ENCODE results near the gene DUSP8. TPM values are rescaled to one million over a fixed set of nuclear protein-coding genes. Genes with fewer than 3 reads are reported as not detected.

The DUSP8 gene
- total and polyA plus RNA-seq, 2 donors (not counting 1 experiment from before 2014, with no cell fraction given) = 4.3 to 7.2 TPM

DNA sequence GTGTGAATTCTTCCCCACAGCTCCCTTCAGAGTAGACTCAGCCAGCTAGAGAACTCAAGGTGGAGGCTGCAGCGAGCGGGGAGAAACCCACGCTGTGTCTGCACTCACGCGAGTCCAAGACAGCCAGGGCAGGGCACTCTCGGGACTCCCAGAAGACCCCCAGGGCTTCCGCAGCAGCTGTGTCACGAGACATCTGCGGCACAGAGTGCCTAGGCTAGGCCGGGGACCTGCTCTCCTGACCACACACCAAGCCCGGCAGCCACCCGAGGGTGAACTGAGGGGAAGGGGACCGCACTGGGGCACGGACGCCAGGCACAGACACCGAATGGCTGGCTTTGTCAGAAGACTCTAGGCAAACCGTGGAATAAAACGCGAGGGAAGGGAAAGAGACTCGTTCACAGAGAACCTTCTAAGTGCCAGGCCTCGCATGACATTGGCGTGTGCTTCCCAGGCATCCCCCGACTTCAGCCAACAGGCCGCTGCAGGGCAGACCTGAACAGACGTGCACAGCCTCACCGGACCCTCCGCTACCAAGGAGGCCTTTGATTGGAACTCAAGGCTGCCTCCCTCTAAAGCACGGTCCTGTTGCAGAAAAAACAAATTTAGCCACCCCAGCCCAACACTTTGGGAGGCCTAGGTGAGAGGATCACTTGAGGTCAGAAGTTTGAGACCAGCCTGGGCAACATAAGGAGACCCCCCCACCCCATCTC is 67.3 kb downstream of the DUSP8 start:
- H3K27me3 Mint-ChIP-seq = no peaks in the 10 kb centered on the region
- intact Hi-C loops (cut with micrococcal nuclease) = no loop called here
- no peaks in the 10 kb centered on the region for H3K9me3 Mint-ChIP-seq (ENCODE audit: insufficient read depth)
- TF ChIP-seq, protein P1, sequence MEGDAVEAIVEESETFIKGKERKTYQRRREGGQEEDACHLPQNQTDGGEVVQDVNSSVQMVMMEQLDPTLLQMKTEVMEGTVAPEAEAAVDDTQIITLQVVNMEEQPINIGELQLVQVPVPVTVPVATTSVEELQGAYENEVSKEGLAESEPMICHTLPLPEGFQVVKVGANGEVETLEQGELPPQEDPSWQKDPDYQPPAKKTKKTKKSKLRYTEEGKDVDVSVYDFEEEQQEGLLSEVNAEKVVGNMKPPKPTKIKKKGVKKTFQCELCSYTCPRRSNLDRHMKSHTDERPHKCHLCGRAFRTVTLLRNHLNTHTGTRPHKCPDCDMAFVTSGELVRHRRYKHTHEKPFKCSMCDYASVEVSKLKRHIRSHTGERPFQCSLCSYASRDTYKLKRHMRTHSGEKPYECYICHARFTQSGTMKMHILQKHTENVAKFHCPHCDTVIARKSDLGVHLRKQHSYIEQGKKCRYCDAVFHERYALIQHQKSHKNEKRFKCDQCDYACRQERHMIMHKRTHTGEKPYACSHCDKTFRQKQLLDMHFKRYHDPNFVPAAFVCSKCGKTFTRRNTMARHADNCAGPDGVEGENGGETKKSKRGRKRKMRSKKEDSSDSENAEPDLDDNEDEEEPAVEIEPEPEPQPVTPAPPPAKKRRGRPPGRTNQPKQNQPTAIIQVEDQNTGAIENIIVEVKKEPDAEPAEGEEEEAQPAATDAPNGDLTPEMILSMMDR (IDR thresholded peaks at IDR 0.05) = no peak
- no peak for TF ChIP-seq EZH2 (IDR thresholded peaks at IDR 0.05; ENCODE audit: borderline replicate concordance, insufficient read depth, low read depth, low read length, poor library complexity, severe bottlenecking)
- H4K20me1 ChIP-seq (ENCODE audit: control insufficient read depth, insufficient read depth, low read length, poor library complexity, severe bottlenecking) = peaks cover 99% of the 10 kb centered on the region
- no peak overlapping the region for H2AFZ ChIP-seq (ENCODE audit: insufficient read depth, low read depth, low read length, poor library complexity, severe bottlenecking)
- no peak overlapping the region for H3K4me3 Mint-ChIP-seq
- H3K27ac ChIP-seq (ENCODE audit: low read length in 2 of 2) = no peak overlapping the region
- 90% methylated on average over 27 of the region's 28 CpGs for WGBS (ENCODE audit: insufficient coverage)
- peaks cover 98% of the 10 kb centered on the region for H3K79me2 ChIP-seq (ENCODE audit: control insufficient read depth, insufficient read depth, low read length)
- no peak overlapping the region for H3K4me3 ChIP-seq (ENCODE audit: control extremely low read depth in 1 of 5, extremely low read depth in 1 of 5, insufficient read depth in 1 of 5, low read depth in 2 of 5, low read length in 4 of 5)
- peaks cover 31% of the 10 kb centered on the region for H3K4me1 Mint-ChIP-seq
- ChIA-PET POLR2A (no interaction called here), CTCF (no interaction called here)
- H3K27ac Mint-ChIP-seq = no peak overlapping the region
- no peak for DNase-seq
- H3K4me2 ChIP-seq (replicated peaks; ENCODE audit: low read depth, low read length, poor library complexity, severe bottlenecking) = no peak overlapping the region
- no peaks in the 10 kb centered on the region for H3K27me3 ChIP-seq (replicated peaks in 1 of 4; ENCODE audit: control extremely low read depth in 1 of 4, control insufficient read depth in 3 of 4, insufficient read depth in 4 of 4, low read length in 3 of 4)
- peaks cover 0 to 6% (median 0%) of the 10 kb centered on the region in 3 donors for H3K9me3 ChIP-seq (ENCODE audit: control extremely low read depth in 1 of 3, control insufficient read depth in 2 of 3, insufficient read depth in 1 of 3, low read length in 2 of 3)
- H3K4me1 ChIP-seq (ENCODE audit: control insufficient read depth in 2 of 2, insufficient read depth in 2 of 2, low read length in 2 of 2) = peaks cover 0 to 24% of the 10 kb centered on the region in 2 donors
- no peak overlapping the region for H3K9ac ChIP-seq (ENCODE audit: low read length)
- no peak for ATAC-seq (ENCODE audit: low read depth)
- H3K36me3 ChIP-seq (replicated peaks in 1 of 2; ENCODE audit: control extremely low read depth in 1 of 2, control insufficient read depth in 1 of 2, extremely low read depth in 1 of 2, insufficient read depth in 2 of 2, low read length in 1 of 2) = peaks cover 0 to 4% of the 10 kb centered on the region in 2 experiments

DNA sequence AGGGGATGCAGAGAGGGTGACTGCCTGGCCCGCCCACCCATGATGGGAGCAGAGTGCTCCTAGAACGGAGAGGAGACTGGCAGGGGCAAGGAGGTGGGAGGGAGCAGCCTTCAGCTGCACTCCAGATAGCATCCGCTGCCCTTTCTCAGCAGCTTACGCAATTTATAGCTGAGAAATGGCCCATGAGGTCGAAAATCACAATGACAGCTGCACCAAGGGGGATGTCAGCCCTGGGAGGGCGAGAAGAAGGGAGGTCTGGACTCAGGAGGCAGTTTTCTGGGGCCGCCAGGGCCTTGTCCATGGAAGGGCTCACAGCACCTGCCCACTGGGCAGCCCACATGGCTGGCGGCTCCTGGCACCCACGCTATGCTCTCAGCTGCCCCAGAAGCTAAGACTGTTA is 67.9 kb downstream of the DUSP8 start:
- 94% methylated on average over 9 of the region's 9 CpGs for WGBS (ENCODE audit: insufficient coverage)
- H3K27ac Mint-ChIP-seq = no peak overlapping the region
- no peak overlapping the region for H2AFZ ChIP-seq (ENCODE audit: insufficient read depth, low read depth, low read length, poor library complexity, severe bottlenecking)

More for the DNA sequence above, 67.9 kb downstream of the DUSP8 start:
- H3K27me3 Mint-ChIP-seq = no peaks in the 10 kb centered on the region
- no peaks in the 10 kb centered on the region for H3K9me3 Mint-ChIP-seq (ENCODE audit: insufficient read depth)
- H3K4me3 Mint-ChIP-seq = no peak overlapping the region
- Histone ChIP-seq H3K4me2 (replicated peaks; ENCODE audit: low read depth, low read length, poor library complexity, severe bottlenecking) (no peak overlapping the region), H3K27me3 (replicated peaks in 1 of 4; ENCODE audit: control extremely low read depth in 1 of 4, control insufficient read depth in 3 of 4, insufficient read depth in 4 of 4, low read length in 3 of 4) (no peaks in the 10 kb centered on the region), H4K20me1 (ENCODE audit: control insufficient read depth, insufficient read depth, low read length, poor library complexity, severe bottlenecking) (peaks cover 99% of the 10 kb centered on the region), H3K79me2 (ENCODE audit: control insufficient read depth, insufficient read depth, low read length) (peaks cover 98% of the 10 kb centered on the region), H3K4me3 (ENCODE audit: control extremely low read depth in 1 of 5, extremely low read depth in 1 of 5, insufficient read depth in 1 of 5, low read depth in 2 of 5, low read length in 4 of 5) (no peak overlapping the region), H3K27ac (ENCODE audit: low read length in 2 of 2) (no peak overlapping the region), H3K9ac (ENCODE audit: low read length) (no peak overlapping the region), H3K9me3 (ENCODE audit: control extremely low read depth in 1 of 3, control insufficient read depth in 2 of 3, insufficient read depth in 1 of 3, low read length in 2 of 3) (peaks cover 0 to 12% (median 0%) of the 10 kb centered on the region in 3 donors), H3K36me3 (replicated peaks in 1 of 2; ENCODE audit: control extremely low read depth in 1 of 2, control insufficient read depth in 1 of 2, extremely low read depth in 1 of 2, insufficient read depth in 2 of 2, low read length in 1 of 2) (peaks cover 0 to 4% of the 10 kb centered on the region in 2 experiments), H3K4me1 (ENCODE audit: control insufficient read depth in 2 of 2, insufficient read depth in 2 of 2, low read length in 2 of 2) (peaks cover 0 to 24% of the 10 kb centered on the region in 2 donors)
- ChIA-PET CTCF (no interaction called here), POLR2A (no interaction called here)
- H3K4me1 Mint-ChIP-seq = peaks cover 25% of the 10 kb centered on the region
- TF ChIP-seq EZH2 (IDR thresholded peaks at IDR 0.05; ENCODE audit: borderline replicate concordance, insufficient read depth, low read depth, low read length, poor library complexity, severe bottlenecking) = no peak
- TF ChIP-seq, protein P1 (IDR thresholded peaks at IDR 0.05) = no peak
- ATAC-seq (ENCODE audit: low read depth) (no peak), DNase-seq (no peak)
- intact Hi-C loops (cut with micrococcal nuclease) = no loop called here

All from B cell (primary cell).